Hematopoietic multipotent progenitor cell treated with erythropoietin and hydrocortisone succinate and interleukin-3 and kit ligand, for 4 days (in vitro differentiated cells): ENCODE data around the gene HOXB5.

Source experiments
- DNase-seq: peaks from one replicate; pipeline ENCODE4 v3.0.0-alpha.2; 2015

Gene HOXB5

DNA sequence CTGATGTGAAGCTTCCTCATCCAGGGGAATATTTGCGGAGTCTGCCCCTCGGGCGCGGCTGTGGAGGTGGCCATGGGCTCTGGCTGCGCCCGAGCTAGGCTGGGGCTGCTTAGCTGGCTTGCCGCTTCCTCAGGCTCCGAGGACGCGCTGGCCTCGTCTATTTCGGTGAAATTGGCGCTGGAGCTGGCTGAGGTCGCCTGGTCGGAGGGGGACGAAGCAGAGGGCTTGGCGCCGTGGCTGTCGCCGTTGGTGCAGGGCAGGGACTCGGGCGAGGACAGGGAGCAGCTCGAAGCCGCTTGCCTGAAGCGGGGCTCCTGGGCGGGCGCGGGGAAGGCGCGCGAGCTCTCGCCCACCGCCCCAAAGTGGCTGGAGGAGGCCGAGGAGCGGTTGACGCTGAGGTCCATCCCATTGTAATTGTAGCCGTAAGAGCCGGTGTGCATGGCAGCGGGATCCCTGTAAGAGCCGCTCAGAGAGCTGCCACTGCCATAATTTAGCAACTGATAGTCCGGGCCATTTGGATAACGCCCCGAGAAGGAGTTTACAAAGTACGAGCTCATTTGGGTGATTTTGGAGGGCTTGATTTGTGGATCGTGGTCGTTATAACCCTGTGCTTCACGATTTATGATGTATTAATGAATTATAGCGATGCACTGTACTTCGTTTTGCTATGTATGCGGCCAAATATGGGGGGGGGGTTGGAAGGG is at the start of gene HOXB5:
HOXB5 (minus strand) TSS at position 654 of the 704 bp plus-strand sequence; CDS start at position 557, 97 bp downstream.
- peak; percentile 68 for DNase-seq

DNA sequence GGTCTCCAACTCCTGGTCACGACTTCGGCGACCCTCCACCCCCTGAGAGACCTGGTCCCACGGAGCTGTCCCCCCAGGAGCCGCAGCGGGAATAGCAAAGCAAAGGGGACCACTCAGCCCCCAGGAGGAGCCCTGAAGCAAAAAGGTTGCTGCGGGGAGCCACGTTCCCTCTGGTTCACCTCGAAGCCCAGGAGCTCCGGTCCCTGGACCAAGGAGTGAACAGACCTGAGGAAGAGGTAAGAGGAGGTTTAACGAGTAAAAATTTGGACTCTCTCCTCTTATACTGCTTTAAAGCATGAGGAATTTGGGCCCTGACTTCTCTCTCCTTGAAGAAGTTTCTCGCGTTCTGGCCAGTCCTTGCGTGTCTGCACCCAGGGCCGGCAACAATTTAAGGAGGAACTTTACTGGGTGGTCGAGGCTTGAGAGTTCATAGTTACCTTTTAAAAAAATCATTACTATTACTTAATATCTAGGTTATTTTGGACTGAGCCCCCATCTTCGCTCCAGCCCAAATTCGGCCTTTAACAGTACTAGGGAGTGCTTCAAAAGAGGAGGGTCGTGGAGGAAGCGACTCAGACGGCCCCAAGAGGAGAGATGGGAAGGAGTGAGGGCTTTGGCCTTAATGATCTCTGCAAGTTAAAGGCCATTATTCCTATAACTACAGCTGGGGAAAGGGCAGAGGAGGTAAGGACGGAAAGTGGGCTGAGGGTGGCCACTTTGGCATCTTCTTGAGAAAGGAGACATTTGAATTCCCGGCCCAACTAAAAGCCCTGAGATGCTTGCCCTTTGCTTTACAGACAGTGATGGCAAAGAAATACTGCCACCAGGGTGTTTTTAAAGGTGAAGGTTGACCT is 49.5 kb upstream of the HOXB5 start:
- no peak for DNase-seq

DNA sequence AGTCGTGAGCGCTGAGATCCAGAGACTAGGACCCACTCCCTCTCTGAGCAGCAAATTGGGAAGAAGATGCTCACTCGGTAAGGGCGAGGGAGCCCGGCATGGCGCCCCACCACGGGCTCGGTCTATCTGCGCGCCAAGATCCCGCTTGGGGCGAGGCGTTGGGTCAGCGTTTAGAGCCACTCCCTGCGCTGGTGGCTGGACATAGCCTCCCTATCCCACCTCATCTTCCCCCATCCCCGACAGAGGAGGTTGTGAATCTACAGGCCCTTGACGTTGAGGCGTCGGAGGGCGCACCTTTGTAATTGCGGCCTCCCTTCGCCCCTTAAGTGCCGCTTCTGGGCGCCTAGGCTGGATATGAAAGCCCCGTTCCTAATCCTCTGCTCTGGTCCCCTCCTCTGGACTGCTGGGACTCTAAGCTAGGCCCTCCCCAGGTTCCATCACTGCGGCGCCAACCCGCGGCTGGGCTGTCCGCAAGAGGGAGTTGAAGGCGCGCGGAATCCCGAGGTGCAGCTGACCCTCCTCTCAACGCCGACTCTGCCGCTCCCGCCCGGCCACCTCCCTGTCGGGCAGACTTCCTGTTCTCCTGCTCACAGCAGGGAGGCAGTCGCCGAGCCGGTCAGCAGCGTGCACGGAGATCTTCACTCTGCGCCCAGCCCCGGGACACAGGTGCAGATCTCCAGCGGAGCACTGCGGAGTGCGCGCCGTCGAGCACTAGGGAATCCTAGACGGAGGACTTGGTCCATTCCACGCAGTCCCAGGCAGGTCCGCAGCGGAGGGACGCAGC is 48.7 kb upstream of the HOXB5 start:
- no peak for DNase-seq

DNA sequence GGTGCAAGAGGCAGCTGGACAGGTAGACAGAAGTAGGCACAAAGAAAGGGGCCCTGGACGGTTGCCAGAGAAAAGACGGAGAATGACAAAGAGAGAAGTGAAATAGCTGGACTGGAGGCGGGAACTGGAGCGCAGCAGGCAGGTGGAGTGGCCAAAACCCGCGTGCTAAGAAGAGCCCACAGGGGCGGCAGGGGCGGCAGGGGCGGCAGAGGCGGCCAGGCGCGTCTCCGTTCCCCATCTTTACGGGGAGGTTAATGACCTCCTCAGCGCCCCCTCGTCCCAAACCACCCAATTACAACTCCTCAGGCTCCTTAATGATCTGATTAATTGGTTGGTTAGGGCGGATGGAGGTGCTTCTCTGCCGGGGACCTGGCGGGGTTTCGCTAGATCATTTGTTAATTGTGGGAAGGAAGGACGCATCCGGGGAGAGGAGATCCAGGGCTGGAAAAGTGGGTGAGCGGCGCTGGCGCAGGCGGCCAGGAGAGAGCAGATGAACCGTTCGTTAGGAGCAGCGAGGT is 48.0 kb upstream of the HOXB5 start:
- DNase-seq: no peak

DNA sequence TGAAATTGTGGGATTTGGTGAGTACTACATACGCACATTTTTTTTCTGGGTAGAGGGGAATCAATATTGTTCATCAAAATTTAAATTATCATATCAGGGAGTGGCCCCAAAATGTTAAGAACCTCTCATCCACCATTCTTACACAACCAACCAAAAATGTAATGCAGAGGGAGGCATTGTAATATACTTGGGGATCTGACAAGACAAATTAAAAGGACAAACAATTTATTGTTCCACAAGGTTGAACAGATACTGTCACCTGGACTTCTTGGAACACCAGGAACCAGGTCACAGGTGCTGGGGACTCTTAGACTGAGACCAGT is 47.2 kb upstream of the HOXB5 start:
- no peak for DNase-seq

DNA sequence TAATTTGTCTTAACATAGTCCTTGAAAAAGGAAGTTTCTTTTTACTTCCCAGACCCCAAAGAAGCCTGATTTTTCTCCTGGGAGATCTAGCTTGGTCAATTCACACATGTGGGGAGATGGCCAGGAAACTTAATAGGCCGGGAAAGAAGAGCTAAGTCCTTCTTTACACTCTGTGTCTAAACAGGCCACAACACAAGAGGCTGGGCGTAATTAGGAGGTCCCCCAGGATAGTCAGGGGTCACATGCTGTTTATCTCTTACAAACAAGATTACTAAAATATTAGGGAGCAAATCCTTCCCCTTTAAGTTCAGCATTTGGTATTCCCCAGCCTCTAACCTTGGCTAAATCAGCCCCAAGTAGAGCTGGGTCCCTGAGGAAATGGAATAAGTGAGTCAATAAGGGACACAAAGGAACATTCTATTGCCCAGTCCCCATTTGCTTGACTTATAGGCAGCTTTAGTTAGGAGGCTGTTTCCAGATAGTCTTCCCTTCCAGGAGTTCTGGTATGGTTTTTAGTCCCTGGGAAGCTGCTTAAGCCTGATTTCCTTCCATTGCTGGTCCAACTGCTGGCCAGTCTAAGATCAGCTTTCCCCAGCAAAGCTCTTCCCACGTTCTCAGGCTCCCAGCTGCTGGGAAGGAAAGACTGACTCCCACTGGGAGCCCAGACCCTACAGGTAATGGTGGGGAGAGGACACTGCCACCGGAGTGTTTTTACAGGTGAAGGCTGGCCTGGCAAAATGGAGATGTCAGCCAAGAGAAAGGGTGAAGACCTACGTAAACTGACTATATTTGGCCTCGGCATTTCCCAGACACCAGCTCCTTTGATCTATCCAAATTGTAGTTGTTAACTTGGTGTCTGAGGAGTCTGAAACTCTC is 46.6 kb upstream of the HOXB5 start:
- DNase-seq: no peak

DNA sequence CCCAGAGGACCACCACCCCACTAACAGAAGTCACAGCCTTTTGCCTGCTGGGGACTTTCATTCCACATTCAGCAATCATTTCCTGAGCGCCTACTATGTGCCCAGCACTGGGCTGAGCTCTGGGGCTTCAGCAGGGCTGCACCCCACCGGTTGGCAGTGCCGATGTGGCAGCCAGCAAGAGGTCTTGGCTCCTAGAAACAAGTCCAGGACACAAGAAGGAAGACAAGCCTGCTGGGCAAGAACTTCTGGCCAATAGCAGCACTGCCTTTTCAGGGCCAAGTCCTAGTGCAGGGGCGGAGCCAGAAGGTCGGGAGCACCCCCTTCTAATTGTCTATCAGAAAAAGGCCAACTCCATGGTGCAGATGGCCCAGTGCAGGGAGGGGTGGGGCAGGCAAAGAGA is 45.6 kb upstream of the HOXB5 start:
- DNase-seq: no peak

DNA sequence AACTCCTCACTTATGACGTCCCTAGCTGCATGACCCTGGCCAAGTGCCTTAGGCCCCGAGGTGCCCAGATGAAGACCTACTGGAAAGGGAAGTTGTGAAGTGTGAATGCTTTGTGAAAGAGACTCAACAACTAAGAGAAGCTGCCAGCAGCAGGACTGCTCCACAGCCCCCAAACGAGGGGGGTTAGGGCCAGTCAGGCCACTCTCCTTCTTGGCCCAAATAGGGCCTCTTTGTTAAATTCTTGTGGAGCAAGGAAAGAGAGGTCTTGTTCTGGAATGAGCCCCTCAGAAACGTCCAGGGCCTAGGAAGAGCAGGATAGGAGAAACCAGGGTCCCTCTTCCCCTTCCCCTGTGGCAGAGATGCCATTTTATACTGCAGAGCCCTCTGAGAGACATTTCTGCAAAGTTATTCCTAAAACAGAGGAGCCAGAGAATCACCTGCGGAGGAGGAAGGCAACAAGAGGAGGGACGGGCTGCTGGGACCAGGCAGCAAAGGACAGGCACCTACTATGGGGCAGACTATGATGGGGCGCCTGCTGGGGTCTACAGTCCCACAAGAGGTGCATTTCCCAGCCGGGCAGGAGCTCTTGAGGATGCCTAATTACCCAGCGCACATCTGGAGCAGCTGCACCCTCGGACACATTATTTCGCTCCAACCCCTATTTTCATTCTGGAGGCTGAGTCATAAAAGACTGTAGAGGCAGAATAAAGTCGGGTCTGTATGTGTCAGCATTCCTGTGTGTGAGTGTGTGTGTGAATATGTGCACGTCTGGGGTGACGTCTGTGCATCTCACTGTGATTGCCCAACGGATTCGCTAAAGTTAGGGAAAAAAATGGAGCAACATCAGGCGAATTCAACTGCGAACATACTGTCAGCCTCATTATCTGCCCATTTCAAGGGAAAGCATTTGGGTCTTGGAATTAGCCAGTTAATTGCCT is 44.0 kb upstream of the HOXB5 start:
- DNase-seq: no peak

DNA sequence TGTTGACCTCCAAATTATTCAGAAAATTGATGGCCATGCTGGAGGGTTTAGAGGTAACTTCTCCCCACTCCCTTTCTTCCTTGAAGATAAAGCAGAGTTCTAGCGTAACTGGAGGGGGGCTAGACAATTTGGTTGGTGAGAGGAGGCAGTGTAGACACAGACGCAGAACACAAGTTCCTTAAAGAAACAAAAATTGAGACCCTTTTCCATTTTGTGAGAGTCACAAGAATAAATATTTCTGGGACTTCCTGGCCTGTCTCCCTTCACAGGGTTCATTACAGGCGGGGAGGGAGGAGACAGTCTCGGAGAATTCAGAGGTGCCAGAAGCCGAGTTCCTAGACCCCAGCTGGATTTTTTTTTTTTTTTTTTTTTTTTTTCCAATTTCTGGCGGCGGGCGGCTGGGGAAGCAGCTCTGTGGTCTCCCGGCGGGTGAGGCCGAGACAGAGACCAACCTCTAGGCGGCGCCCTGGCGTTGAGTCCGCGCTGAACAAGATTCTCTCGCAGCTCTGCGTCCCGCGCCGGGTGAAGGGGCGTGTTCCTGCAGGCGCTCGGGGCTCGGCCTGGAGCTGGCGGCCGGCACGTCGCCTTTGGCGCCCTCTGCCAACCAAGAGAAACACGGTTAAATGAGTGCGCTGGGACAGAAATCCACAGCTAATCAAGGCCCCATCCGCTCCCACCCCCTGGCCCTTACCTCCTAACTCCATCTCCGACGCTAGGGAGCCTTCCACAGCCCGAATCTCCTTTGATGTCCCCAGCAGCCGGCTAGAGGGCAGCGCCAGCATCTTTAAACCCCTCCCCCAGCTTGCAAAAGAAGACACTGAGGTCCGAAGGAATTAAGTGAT is 42.8 kb upstream of the HOXB5 start:
- DNase-seq: peak; percentile 95

DNA sequence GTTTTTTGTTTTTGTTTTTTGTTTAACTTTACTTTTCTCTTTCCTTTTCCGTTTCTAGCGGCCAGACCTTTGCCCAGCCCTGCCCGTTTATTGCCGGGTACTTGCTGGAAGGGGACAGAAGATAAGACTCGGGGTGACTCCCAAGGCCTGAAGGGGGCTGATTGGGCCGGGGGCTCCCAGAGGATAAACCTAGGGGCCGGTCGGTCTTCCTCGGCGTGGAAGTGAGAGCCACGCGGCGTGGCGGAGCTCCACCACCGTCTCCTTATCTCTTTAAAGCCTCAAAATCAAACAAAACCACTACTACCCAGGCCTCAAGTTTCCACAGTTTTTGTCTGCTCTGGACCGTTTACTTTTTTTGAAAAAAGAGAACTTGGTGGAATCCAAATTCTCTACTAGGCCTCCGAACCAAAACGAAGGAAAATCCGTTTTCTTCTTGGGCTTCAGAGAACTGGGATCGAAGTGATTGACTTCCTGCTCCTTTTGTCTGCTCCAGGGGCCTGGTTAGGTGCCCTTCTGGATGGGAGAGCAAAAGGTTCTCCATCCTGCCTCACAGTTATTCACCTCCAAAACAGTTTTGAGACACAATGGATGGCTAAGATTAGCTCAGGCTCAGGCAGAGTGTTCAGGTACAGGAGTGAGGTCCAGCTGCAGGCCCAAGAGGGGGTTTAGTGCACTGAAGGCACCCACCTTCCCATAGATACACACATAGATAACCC is 41.1 kb upstream of the HOXB5 start:
- DNase-seq: no peak

DNA sequence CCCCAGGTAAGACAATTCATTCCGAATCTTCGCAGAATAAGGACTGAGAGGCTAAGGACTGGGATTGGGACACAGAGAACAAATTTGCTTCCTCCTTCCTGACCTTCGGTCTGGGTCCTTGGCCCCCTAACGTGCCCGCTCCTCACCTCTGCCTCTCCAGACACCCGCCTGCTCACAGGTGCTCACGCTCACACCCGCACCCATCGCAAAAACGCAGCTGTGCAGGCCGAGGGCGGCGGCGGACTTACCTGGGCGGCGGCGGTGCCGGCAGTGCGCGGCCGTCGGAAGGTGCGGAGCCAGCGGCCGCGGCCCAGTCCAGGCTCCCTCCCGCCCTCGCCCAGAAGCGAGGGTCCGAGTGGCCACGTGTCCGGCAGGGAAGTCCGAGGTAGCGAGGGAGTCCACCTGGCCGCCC is 39.7 kb upstream of the HOXB5 start:
- DNase-seq: no peak

DNA sequence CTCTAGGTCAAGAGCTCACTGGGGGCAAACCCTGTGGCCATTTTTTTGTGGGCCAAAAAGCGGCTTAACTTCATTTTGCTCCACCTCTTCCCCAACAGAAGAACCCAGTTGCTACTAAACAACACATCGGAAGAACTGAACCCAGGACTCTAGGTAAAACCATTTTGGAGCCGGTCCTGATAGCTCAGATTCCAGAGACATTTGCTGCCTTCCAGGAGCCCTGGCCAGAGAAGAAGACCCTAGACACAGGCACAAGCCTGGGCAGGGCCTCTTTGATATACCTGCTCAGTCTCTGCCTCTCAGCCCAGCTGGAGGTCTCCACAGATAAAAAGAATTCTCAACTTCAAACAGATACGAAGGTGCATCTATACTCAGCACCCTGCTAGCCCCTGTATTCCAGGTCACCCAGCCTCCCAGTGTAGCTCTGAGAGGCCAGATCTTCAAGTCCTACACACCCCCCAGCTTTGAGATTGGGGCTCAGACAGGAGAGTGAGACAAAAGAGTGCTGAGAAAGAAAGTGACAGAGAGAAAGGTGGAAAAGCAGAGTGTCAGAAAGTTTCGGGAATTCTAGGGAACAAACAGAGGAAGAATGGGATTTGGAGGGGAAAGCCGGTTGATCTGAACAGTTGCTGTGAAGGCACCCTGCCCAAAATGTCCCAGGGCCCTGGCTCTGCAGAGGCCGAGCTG is 39.1 kb upstream of the HOXB5 start:
- no peak for DNase-seq

DNA sequence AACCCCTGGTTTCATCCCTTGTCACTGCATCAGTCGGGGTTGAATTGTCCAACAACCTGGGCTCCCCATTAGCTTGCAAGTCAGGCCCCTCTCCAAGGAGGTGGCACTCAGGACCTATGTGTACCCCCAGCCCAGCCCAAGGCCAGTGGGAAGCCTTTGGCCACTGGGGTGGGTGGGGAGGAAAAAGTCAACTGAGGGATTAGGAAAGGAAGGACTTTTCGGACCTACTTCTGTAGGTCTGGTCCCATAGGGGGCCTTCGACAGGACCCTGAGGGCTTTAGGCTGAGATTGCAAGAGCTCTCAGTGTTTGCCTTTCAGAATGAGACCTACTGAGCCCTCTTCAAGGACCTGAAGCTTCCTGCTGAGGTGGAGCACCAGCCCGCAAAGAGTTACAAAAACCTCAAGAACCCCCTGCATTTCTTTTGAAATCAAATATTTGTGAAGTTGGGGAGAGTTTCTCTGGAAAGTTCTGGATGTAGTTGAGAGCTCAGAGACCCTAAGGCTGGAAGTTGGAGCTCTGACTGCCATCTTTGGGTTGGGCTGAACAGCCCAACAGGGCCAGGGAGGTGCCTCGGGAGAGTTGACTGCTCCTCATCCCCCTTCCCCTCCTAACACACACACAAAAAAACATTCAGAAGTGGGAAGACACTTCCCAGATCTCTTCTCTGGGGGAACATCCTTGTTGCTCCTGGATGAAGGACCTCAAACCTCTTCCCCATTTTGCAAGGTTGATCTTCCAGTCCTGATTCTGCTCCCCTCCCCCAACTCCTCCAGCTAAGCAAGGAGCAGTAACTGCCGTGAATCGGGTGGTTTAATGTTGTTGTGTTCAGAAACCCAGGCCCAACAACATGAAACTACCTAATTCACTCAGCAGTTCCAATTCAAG is 38.4 kb upstream of the HOXB5 start:
- DNase-seq: no peak

DNA sequence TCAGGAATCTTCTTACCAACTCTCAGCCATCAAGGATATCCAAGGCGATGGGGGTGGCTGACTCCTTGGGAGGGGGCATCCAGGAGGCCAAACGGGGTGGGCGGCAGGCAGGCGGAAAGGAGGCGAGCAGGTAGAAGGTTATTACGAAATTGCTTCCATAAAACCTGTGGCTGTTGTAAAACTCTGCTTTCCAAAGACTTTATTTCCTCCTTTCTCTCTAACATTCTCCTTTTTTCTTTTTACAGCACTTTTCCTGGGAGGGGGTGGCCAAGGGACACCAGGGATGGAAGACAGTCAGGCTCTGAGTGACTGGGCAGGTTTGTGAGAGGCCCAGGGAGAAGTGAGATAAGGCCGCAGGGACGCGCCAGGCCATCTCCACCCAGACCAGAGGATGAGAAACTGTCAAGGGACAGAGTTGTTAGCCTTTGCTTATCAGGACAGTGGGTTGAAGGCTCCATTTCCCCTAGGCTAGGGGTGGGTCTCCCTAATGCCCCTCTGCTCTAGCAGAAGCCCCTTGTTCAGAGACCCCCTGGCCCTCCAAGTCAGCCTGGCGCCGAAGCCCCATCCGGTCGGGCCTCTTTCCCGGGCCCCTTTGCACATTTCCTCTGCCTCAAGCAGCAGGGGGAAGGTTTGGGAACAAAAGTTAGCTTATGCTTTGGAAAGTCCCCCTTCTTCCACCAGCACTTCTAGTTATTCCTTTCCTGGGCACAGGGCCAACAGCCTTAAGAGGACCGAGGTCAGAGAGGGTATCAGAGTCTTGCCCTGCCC is 37.5 kb upstream of the HOXB5 start:
- no peak for DNase-seq

DNA sequence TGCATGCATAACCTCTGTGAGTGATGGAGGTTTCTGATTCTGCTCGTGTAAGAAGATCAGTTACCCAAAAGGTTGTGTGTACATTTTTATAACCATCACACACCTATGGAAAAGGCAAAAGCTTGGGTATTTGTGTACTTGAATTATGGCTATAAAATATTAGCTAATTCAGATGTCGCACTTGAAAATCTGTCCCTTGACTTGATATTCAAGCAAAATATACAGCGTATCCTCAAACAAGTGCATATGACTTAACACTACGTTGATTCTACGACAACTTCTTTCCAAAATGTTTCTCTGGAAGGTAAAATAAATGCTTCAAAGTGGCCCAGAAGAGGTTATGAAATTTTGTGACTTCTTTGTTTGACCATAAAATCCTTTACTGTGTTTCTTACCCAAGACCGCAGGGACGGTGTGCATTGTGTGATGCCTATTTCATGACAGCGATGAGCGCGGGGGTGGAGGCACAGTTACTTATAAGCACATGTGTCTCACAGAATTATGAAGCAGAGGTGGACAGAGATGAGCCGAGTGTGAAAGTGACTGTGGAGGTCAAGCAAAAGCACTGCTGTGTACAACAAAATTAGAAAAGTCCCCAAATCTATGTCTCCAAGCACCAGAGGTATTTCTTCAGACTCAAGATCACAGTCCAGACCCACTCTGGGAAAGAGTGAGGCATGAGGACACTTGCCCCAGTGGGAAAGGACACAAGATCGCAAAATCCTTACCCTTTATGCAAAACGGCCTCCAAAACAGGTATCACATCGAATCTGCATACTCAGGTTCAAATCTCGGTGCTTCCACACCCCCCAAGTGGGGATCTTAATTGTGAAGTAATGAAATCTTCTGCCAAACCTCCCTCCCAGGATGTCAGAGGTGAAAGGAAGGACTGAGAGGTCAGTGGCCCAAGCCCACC is 36.7 kb upstream of the HOXB5 start:
- DNase-seq: no peak

DNA sequence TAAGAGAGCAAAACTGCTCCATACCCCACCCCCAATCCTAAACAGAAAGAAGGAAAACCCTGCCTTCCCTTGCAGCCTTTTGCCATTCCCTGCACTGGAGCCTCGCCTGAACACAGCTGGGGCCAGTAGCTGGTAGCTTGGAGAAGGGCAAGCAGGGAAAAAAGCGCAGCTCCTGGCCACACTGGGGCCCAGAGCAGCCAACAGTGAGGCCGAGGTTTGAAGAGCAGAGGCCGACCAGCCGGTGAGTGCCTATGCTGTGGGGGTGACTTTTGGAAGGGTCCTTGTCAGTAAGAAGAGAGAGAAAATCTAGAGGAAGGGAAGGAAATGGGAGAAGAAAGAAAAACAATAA is 35.8 kb upstream of the HOXB5 start:
- no peak for DNase-seq
